GM10266 (cell line): ENCODE measurements around the gene EBP.

ENCODE experiments used
- DNase-seq: peaks from one replicate; pipeline ENCODE4 v3.0.0; 2012; ENCODE audit errors: extremely low spot score
- CTCF ChIP-seq: IDR thresholded peaks from 2 replicates; pipeline ENCODE4 v1.5.1; 2012; ENCODE audit warnings: mild to moderate bottlenecking, low read depth; ENCODE audit not compliant: control insufficient read depth, insufficient read depth; ENCODE audit errors: missing control alignments

The EBP gene

GRCh38 chrX:48521353-48522243 is at the start of gene EBP:
Gene EBP (plus strand): TSS chrX:48521808. CDS start chrX:48523772, 1,964 bp downstream.
- no peak for TF ChIP-seq CTCF

GRCh38 chrX:48472225-48472624 is 49.4 kb upstream of the EBP start:
- DNase-seq = no peak

More at GRCh38 chrX:48521353-48522243, at the start of gene EBP:
- peak; percentile 88 for DNase-seq

GRCh38 chrX:48472851-48473703 is 48.5 kb upstream of the EBP start:
- TF ChIP-seq CTCF = no peak
- no peak for DNase-seq

More at GRCh38 chrX:48472225-48472624, 49.4 kb upstream of the EBP start:
- no peak for TF ChIP-seq CTCF

GRCh38 chrX:48473704-48473990 is 48.0 kb upstream of the EBP start:
- DNase-seq = no peak
- TF ChIP-seq CTCF = no peak

GRCh38 chrX:48474127-48474526 is 47.5 kb upstream of the EBP start:
- TF ChIP-seq CTCF = peak; percentile 42
- no peak for DNase-seq

- DNase-seq = no peak
- TF ChIP-seq CTCF = no peak
Observed at GRCh38 chrX:48474581-48474980, 47.0 kb upstream of the EBP start.

- no peak for DNase-seq
- TF ChIP-seq CTCF = no peak
Observed at GRCh38 chrX:48475296-48475695, 46.3 kb upstream of the EBP start.
